Measurements from ENCODE around the gene MYH9.
A peak's percentile ranks its signal among the peaks of the same experiment; 100 is the strongest.

MYH9 gene

DNA sequence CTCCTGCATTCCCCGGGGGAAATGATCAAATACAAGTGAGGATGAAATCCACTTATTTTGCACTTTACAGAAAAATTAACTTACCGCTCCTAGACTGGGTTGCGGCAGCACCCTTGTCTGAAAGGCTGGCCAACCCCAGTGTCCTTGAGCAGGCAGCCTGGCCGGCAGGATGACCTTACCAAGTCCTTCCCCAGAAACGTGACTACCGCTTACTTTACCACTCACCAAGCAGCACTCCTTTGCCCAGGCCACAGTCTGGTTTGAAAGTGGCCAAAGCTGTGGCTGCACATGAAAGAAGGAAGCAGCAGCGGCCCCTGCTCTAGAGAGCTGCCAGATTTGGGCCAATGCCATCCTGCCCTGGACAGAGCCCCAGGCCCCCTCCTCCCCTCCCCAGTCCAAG, 20.3 kb downstream of the MYH9 start:
- no peak for DNase-seq (ENCODE audit: low read depth)

DNA sequence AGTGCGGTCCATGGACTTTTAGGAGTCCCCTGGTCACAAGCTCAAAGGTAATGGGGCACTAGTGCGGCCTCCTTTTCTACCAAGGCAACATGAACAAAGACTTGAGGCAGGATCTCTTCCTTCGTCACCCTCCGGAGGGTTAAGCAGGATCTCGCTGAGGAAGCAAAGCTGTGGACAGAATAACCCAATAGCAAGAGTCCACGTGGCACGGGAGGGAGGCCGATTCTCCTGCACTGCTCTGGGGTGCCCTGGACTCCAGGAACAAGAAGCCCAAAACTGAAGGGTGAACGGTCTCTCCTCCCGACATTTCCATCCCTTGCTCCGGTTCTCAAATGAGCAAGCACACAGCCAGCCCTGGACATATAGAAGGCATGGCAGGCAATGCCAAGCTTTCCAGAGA, 20.7 kb downstream of the MYH9 start:
- DNase-seq (ENCODE audit: low read depth), result no peak

GRCh38 chr22:36366291-36366708, 21.5 kb downstream of the MYH9 start:
- no peak for DNase-seq (ENCODE audit: low read depth)

DNA sequence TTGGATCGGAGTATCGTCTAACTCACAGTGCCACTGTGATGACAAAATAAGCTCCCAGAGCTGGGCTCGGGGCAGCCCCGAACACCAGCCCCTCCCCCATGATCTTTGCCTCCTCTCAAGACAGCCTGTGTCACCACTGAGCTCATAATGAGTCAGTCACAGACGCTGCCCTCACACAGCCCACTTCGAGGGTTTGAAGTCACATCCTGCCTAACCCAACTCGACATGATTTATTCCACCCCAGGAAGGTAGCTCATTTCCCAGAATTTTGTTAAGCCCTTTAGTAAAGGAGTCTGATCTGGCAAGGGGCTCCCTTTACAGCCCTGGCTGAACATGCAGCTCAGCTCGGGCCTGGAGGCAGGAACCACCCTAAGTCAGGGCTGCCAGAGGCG, 22.8 kb downstream of the MYH9 start:
- DNase-seq (ENCODE audit: low read depth), result peak; percentile 86

DNA sequence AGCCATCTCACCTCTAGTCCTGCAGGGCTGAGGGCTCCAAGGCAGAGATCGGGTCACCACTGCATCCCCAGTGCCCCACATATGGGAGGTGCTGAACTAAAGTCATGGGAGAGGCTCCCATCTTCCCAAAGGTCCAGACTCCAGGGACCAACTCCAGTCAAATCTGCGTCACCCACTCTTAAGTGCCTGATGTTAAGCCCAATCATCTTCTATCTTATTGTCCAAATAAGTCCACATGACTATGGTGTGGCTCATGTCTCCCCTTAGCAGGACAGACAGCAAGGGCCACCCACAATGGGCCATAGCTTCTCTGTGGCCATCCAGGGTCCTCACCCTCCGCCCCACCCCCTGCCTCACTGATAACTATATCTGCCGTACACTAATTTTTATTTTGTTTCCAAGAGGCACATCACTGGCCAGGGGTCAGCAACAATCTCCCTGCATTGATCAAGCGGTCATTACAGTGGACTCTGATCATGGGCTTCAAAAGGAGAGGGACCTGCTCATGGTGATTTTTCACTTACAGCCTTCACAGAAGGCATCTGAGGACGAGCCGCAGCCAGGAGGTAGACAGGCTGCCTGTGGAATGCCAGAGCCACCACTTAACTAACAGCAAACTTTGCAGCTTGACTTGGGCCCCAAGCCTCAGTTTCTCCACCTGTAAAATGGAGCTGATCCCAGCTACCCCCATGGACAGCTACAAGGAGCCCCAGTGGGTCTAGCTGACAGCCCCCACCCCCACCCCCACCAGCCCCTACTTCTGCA, 23.3 kb downstream of the MYH9 start:
- no peak for DNase-seq (ENCODE audit: low read depth)

DNA sequence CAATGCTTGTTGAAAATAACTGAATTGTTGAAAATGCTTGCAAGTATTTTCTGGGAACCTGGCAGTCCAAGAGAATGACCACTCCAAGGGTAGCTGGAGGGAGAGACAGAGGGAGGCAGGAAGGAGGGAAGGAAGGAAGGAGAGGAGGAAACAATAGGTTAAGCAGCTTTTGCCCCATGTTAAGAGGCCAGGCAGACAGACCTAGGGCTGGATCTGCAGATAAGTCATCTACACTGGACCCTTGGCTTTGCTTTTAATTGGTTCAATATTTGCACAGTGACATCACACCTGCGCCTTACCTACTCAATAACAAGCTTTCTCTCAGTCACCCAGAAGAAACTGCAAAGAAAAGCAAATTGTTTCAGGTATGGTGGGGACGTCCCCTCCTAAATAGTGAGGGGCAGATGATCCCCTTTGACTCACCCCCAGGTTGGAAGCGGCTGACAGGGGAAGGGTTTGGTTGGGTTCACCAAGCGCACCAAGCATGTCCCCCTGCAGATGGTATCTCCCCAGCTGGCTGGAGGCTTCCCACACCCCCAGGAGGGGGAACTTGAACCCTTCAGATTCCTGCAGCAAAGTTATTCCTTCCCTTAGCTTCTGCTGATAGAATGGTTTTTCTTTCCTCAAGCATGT, 24.3 kb downstream of the MYH9 start:
- DNase-seq (ENCODE audit: low read depth), result no peak

- DNase-seq (ENCODE audit: low read depth), result no peak
Observed at GRCh38 chr22:36362932-36363331, 24.8 kb downstream of the MYH9 start.

- no peak for DNase-seq (ENCODE audit: low read depth)
Observed at GRCh38 chr22:36362075-36362474, 25.7 kb downstream of the MYH9 start.

DNA sequence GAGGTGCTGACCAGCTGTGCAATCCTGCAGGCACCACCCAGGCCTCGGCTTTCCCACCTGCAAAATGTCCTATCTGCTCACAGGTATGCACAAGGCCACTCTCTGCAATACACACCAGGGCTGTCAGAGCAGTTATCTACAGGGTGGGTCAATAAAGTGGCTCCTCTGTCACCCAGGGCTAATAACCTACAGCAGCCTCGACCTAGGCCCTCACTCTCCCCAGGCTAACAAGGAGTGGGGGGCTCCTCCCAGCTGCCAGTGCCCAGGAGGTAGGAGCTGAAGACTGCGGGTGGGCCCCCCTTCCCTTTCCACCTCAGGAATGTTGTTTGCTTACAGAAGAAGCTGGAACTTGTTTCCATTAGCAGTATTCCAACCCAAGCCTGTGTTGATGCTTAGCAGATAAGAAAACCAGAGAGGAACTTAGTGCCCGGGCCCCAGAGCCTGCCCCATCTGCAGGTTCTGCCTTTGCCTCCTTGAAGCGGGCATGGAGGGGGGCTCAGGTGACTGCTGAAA, 26.8 kb downstream of the MYH9 start:
- DNase-seq (ENCODE audit: low read depth), result no peak

DNA sequence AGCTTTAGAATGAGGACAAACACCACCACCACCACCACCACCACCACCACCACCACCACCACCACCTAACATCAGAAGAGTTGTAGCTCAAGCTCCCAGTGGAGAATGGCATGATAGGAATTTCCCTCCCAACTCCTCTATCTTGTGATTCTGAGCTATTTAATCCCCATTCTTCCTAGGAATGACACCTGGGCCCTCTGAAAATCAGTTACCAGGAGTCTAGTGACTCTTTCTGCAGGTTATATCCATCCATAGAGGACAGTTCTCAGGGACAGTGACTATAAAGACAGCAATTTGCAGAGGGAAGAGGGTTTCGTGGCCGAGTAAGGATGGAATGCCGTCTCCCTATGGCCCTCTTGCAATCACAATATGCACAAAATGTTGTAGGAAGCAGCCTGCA, 27.8 kb downstream of the MYH9 start:
- no peak for DNase-seq (ENCODE audit: low read depth)

GRCh38 chr22:36359470-36359996, 28.2 kb downstream of the MYH9 start:
- DNase-seq (ENCODE audit: low read depth), result no peak

- no peak for DNase-seq (ENCODE audit: low read depth)
Observed at GRCh38 chr22:36358533-36359469, 29.0 kb downstream of the MYH9 start.

DNA sequence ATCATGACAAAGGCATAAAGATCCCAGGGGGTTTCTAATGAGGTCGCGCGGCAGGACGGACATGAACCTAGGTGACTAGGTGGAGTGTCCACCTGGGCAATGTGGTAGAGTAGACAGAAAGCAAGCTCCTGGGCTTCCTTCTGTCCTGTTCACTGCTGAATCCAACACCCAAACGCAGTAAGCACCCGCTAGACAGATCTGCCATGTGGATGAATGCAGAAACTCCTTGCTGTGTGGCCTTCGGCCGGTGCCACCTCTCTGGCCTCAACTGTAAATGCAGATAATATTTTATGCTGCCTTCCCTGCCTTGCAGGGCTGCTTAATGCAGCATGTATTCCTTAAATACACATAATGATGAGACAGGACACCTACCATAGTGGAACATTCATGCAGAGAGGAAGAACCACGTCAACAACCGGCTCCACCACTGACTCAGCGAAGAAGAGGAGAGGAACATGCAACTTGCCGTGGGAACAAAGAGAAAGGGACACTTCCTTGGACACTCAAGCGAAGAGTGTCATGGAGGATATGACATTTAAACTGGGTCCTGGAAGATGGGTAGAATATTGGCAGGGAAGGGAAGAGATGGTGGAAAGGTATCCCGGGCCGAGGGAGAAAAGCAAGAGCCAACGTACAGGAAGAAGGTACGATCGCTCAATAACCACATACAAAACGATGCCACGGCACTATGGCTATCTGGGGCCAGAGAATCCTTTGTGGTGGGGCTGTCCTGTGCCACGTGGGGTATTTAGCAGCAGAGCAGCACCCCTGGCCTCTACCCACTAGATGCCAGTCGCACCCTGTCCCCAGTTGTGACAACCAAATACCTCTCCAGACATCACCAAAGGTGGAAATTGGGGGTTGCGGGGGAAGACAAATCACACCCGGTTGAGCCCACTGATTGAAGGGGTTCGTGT, 30.8 kb downstream of the MYH9 start:
- peak; percentile 50 for DNase-seq (ENCODE audit: low read depth)

GRCh38 chr22:36355894-36356293, 31.9 kb downstream of the MYH9 start:
- DNase-seq (ENCODE audit: low read depth), result no peak

DNA sequence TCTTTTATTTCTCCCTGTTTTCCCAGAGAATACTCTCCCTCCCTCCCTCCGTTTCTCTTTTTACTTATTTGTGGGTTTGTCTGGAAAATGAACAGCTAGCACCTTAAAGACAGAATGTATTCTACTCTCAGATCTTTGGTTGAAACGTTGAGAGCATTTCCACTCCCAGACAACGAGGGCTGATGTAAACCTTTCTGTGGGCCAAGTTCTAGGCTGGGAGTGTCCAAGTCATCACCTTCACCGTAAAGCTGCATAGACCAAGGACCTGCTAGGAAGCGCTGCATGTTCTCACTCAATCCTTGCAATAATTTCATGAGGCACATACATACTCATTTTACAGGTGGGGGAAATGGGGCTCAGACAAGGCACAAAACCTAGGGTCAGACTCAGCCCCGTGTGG, 32.4 kb downstream of the MYH9 start:
- no peak for DNase-seq (ENCODE audit: low read depth)

DNA sequence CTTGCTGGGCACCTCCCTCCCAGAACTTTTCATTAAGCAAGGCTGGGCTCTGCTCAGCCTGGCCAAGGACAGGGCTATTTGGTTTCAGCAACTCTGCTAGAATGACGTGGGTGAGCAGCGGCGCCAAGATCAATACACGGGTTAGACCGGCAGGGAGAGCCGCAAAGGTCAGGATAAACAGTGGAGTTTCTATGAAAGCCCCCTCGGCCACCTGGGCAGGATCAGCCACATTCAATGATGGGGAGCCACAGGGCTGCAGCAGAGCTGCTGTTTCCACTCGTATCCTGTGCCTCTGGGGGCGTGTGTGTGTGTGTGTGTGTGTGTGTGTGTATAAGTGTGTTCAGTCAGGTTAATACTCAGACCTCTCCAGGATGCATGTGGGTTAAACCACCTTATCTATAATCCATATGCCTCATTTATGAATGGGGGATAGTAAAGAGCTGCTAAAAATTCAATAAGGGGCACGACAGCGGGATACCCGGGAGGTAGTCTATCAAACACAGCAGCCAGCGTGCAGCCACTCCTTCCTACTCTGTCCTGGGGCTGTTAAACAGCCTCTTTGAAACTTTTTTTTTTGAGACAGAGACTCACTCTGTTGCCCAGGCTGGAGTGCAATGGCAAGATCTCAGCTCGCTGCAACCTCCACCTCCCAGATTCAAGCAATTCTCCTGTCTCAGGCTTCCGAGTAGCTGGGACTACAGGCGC, 34.8 kb downstream of the MYH9 start:
- no peak for DNase-seq (ENCODE audit: low read depth)

DNA sequence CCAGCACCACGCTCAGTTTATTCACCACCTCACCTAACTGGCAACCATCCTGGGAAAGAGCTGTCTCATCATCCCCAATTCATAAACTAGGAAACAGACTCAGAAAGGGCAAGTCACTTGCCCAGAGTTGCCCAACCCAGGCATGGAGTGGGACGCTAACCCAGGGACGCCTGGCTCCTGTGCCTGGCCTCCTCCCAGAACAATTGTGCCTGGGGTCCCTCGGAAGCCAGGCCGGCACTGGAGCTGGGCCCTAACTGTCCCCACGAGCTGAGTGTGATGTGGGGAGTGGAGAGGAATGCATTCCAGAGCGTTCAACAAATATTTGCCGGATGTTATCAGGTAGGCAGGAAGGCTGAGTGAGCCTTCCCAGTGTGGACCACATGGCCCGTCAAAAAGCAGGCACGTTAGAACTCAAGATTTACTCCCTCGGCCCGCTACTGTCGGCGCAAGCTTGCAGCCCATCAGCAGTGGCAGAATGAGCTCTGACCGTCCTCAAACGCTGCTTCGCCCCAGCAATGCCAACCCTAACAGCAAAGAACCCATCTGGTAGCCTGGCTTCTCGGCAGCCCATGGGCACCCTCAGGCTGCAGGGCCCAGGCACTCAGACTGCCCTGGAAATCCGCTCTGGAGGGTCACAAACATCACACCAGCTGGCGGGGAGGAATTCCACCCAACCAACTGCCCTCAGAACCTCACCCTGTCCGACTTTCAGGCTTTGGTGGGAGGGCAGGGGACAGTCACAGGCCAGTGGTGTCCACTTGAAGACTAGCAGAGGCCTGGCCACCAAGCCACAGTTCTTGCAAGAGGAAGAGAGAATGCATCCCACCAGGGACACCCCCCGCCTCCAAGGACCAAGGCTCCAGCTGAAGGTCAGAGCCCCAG, 35.6 kb downstream of the MYH9 start:
- no peak for DNase-seq (ENCODE audit: low read depth)

GRCh38 chr22:36350751-36351594, 36.8 kb downstream of the MYH9 start:
- no peak for DNase-seq (ENCODE audit: low read depth)

DNA sequence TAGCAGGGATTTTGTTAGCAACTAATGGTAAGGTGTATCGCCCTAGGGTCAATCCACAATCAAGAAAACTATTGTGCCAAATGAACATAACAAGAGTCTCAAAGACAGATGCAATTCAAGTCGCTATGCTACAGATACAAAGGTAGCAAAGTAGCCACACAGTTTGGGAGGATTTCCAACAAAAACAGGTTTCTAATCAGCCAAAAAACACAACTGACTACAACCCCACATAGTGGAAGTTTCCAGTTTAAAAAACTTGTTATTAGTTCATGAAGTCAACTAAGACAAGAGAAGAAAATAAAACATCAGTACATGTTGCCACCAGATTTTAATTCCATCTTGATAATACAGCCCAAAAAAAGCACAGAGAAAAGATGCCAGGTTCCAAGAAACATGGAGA, 38.0 kb downstream of the MYH9 start:
- DNase-seq (ENCODE audit: low read depth), result no peak
